GM10847 (cell line): ENCODE results near the gene NUMBL.

Experiments
- POLR2A ChIP-seq: IDR thresholded peaks from 2 replicates; pipeline ENCODE4 v1.6.1; 2011; ENCODE audit not compliant: insufficient read length; ENCODE audit errors: extremely low read depth

NUMBL gene

GRCh38 chr19:40690050-40690692 is at the start of gene NUMBL:
TSS of gene NUMBL (minus strand) at chr19:40690651. CDS start at chr19:40690483, 168 bp downstream.
- TF ChIP-seq POLR2A, result no peak

- no peak for TF ChIP-seq POLR2A
Observed at GRCh38 chr19:40739030-40739839, 48.8 kb upstream of the NUMBL start.

GRCh38 chr19:40737102-40737644 is 46.7 kb upstream of the NUMBL start:
- no peak for TF ChIP-seq POLR2A

GRCh38 chr19:40736661-40737060 is 46.2 kb upstream of the NUMBL start:
- no peak for TF ChIP-seq POLR2A

GRCh38 chr19:40735013-40735771 is 44.7 kb upstream of the NUMBL start:
- TF ChIP-seq POLR2A, result no peak

GRCh38 chr19:40733149-40733548 is 42.7 kb upstream of the NUMBL start:
- TF ChIP-seq POLR2A, result no peak

GRCh38 chr19:40726279-40726678 is 35.8 kb upstream of the NUMBL start:
- no peak for TF ChIP-seq POLR2A

GRCh38 chr19:40724855-40725254 is 34.4 kb upstream of the NUMBL start:
- no peak for TF ChIP-seq POLR2A

- no peak for TF ChIP-seq POLR2A
Observed at GRCh38 chr19:40724315-40724714, 33.9 kb upstream of the NUMBL start.

- no peak for TF ChIP-seq POLR2A
Observed at GRCh38 chr19:40723661-40724254, 33.3 kb upstream of the NUMBL start.

- TF ChIP-seq POLR2A, result no peak
Observed at GRCh38 chr19:40721936-40722661, 31.6 kb upstream of the NUMBL start.

- no peak for TF ChIP-seq POLR2A
Observed at GRCh38 chr19:40721140-40721486, 30.7 kb upstream of the NUMBL start.

GRCh38 chr19:40719414-40719894 is 29.0 kb upstream of the NUMBL start:
- no peak for TF ChIP-seq POLR2A

- TF ChIP-seq POLR2A, result no peak
Observed at GRCh38 chr19:40718774-40719391, 28.4 kb upstream of the NUMBL start.
